Activated CD4-positive, alpha-beta T cell treated with anti-CD3 and anti-CD28 coated beads, Interleukin-2, amount 50 U/mL, for 1 hour (primary cell): ENCODE results near the gene ADCK1.
"Not testable (repeated sequence)": the region's sequence is repeated elsewhere in the genome, so short reads cannot be mapped to it uniquely, and the experiment has no call there.

ENCODE experiments used
- DNase-seq: peaks from one replicate; pipeline ENCODE4 v3.0.0-alpha.2; 2020

ADCK1 gene

DNA sequence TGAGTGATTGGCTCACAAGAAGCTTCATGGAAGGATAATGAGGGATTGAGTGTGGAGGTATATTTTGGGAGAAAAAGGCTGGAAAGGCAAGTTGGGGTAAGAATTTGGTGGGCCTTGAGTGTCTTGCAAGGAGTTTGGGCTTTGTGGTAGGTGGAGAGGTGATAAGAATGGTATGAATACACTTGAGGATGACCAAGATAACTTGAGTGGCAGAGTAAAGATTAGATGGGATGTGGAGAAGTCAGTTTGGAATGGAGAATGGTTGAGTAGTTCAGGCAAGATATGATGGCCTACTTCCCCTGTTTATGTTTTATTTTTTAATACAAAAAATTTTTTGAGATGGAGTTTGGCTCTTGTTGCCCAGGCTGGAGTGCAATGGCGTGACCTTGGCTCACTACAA is 9.1 kb downstream of the ADCK1 start:
- DNase-seq: no peak

DNA sequence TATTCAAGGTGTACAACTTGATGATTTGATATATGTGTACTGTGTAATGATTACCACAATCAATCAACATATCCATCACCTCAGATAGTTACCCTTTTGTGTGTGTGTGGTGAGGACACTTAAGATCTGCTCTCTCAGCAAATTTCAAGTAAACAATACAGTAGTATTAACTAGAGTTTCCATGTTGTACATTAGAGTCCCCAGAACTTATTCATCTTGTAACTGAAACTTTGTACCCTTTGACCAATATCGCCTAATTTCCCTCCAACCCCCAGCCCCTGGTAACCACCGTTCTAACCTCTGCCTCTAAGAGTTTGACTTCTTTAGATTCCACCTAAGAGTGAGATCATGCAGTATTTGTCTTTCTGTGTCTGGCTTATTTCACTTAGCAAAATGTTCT is 12.1 kb downstream of the ADCK1 start:
- no peak for DNase-seq

DNA sequence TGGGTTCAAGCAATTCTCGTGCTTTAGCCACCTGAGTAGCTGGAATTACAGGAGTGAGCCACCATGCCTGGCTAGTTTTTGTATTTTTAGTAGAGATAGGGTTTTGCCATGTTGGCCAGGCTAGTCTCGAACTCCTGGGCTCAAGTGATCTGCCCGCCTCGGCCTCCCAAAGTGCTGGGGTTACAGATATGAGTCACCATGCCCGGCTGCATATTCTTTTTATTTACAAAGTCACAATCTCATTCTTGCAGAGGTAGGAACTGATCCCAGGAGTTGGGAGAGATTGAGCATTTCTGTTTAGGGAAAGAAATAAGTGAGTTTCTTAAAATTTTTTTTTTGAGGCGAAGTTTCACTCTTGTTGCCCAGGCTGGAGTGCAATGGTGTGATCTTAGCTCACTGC is 12.8 kb downstream of the ADCK1 start:
- DNase-seq: not testable (repeated sequence)

DNA sequence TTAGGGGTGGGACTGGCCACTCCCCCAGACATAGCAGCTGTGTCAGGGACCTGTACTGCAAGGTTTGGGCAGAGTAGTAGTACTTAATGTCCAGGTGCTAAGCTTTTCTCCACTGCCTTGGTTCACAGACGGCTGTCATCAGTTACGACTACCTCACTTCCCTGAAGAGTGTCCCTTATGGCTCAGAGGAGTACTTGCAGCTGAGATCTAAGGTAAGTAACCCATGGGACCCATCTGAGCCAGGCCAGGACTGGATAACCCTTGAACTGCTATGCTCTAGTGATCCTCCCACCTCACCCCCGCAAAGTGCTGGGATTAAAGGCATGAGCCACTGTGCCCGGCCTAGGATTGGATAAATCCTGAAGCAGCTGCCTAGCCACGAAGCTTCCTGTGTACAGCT is 22.4 kb downstream of the ADCK1 start:
- DNase-seq: no peak

DNA sequence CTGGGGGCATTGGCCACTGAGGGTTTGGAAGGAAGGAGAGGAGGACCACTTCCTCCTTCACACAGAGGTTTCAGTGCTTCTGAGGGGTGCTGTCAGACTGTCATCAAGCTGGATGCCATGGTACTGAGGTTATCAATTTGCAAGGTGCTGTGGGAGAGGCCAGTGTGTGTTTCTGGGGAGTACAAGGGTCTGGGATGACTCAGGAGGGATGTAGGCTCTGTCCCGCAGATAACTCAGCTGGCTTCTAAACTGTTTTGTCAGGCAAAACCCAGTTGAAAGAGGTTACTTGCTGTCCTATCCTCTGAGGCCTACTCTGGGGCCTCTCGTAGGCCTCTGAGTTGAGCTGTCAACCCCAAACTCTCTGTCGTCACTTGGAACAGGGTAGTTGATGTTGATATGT is 22.8 kb downstream of the ADCK1 start:
- DNase-seq: no peak

DNA sequence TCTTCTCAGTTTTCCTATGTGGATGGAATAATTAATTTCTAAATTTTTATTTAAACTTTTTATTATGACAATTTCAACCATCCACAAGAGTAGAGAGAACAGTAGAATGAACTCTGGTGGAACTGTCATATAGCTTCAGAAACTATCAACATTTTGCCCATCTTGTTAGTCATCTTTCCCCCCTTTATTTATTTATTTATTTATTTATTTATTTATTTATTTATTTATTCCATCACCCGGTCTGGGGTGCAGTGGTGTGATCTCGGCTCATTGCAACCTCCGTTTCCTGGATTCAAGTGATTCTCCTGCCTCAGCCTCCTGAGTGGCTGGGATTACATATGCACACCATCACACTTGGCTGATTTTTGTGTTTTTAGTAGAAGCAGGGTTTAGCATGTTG is 23.5 kb downstream of the ADCK1 start:
- DNase-seq: no peak

DNA sequence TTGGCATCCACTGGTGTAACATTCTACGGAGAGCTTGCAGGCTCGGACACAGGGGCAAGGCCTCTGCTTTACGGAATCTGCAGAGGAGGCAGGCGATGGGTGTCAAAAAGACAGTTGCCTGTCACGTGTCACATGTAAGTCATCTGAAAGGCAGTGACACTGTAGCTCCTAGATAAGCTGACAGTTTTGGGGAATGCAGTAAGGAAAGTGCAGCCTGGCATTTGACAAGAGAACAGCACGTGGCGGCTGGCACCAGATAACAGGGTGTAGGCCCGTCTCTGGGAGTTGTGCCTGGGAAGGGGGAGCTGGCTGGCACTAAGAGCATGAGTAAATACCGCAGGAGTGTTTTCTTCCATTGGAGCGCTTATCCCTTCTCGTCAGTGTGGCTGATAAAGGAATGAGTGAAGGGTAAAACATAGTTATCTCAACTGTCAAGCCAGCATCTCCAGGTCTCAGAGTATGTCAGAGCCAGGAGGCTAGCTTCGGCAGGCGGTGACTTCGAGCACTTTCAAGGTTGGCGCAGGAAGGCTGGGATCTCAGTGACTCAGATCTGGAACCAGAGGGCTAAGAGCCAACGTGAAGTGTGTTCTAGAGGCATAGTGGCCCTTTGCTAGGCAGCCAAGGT is 26.1 kb downstream of the ADCK1 start:
- DNase-seq: no peak

DNA sequence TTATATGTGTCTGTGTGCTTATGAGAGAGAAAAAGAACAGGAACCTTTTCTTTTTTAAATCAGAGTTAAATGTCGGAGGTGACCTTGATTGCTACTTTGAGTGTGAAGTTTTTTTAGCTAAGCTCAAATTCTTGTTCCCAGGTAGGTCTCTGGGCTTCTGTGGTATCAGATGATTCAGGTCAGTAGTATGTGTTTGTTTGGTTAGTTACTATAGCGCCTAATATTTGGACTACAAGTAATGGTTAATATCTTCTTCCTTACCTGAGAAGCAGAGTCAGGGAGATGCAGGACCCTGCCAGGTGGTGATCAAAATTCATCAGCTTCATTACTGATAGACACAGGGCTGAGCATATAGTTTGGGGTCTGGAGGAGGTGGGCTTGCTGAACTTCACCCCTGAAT is 30.8 kb downstream of the ADCK1 start:
- DNase-seq: no peak

DNA sequence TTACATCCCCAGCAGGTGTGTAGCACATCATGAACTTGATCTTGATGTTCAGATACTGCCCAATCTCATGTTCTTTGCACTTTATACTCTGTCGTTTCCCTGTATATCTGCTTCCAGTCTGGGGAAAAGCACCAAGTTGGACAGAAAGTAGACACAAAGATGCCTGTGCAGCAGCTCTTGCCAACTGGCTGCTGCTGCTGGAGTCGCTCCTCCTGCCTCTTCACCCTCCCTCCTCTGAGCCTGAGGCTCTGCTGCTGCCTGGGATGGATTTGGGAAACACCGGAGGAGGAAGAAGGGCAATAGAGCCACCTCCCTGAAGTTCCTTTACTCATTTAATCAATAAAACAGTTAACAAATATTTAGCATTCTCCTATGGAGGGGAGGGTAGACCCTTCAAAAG is 32.4 kb downstream of the ADCK1 start:
- DNase-seq: no peak

DNA sequence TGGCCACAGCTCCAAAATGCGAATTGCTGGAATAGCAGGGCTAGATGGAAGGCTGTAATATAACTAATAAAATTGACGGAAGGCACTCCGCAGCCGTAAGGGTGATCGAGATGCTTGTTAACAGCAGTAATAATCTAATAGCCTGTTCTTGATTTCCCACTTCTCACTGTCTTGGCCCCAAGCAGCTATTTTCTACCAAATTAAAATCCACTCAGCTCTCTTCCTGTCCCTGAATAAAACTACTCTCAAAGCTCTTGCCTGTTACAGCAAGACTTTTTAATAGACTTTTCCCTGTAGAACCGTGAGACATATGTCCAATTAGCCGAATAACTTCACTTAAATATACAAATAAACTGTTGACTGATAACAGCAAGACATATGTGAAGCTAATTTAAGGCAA is 38.0 kb downstream of the ADCK1 start:
- DNase-seq: no peak

DNA sequence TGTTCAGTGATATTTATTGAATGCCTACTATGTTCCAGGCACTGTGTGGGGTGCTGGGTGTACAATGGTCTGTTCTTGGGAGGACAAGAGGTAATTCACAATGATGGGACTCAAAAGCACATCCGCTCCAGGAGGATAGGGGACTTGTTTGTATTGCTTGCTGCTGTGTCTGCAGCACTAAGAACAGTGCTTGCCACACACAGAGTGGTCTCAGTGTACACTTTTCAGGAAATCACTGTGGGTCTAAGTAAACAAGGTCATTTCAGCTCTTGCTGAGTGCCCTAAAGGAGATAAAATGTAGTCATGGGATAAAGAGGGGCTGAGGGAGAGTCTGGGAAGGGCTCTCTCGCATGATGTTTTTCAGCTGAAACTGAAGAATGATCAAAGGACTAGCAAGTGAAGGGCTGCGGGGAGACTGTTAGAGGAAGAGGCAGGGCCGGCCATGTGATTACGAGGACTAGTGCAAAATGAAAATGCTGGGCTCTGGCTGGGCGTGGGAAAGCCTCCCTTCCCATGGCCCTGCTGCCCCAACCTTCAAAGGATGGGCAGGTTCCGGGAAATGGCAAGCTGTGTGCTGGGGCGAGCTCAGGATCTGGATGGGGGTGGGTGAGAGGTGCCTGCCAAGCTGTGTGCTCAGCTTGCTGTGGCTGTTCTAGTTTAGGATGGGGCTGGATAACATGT is 39.1 kb downstream of the ADCK1 start:
- no peak for DNase-seq

DNA sequence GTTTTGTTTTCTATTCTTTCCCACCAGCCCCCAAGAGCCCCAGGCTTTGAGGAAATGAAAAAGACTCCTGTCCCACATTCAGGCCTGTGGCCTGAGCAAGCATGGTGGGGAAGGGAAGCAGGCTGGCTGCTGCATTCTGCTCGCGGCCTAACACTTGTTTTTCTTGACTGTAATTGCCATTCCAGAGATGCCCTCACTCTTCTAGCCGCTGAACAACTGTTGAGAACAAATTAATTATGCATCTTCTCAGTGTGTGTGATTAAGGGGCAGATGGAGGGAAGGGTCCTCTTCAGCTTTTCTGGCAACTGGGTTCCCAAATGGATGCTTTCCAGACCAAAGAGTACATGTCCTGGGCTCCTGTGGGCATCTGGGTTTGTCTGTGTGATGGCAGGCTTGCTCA is 43.3 kb downstream of the ADCK1 start:
- no peak for DNase-seq

DNA sequence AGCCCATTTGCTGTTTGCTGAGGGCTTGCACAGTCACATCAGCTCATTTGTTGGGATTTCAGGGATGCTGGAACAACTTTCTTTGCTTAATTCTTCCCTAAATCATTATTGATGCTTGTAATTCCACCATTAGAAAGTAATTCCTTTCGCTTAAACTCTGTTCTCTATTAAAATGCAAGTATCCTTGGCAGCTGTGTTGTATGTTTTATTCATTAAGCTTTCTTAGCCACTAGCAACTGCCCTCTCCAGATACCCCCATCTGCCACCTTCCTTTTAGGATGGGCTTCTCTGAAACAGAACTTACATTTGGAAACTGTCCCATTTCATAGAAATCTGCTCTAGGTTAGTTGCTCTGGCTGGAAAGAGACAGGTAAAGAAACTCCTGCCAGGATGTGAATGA is 43.7 kb downstream of the ADCK1 start:
- DNase-seq: no peak

DNA sequence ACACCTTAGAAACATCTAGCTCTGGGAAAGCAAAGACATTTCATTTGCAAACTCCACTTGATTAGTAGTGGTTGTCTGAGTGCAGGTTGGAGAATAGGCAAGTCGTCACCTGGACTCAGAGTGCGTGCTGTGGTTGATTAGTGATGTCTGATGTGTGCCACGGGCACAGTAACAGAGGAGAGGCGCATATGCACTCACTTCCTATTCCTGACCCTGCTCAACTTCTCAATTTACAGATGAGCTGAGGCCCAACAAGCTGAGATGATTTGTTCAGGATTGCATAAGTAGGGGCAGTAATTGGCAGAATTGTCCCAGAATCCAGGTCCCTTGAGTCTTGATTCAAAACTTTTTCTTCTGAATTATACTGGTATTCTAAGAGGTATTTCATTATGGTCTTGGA is 44.9 kb downstream of the ADCK1 start:
- no peak for DNase-seq

DNA sequence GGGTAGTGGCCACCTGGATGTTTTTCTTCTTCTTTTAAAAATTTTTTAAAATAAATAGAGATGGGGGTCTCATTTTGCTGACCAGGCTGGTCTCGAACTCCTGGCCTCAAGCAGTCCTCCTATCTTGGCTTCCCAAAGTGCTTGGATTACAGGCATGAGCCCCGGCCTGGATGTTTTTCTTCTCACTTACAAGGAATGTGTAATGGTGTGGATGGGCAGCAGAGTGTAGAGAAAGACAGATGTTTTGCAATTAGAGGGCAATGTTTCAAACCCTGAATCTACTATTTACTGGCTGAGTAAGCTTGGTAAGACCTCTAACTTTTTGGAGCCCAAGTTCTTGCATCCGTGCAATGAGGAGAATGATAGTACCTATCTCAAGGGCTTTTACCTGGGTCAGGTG is 48.1 kb downstream of the ADCK1 start:
- no peak for DNase-seq

DNA sequence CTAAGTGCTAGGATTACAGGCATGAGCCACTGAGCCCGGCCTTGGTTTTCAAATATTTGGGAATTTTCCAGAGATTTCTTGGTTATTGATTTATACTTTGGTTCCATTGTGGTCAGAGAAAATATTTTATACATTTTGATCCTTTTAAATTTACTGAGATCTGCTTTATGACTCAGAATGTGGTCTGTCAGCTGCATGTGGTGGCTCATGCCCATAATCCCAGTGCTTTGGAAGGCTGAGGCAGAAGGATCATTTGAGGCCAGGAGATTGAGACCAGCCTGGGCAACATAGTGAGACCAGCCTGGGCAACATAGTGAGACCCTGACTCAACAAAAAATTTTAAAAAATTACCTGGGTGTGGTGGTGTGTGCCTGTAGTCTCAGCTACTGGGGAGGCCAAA is 49.8 kb downstream of the ADCK1 start:
- DNase-seq: no peak

DNA sequence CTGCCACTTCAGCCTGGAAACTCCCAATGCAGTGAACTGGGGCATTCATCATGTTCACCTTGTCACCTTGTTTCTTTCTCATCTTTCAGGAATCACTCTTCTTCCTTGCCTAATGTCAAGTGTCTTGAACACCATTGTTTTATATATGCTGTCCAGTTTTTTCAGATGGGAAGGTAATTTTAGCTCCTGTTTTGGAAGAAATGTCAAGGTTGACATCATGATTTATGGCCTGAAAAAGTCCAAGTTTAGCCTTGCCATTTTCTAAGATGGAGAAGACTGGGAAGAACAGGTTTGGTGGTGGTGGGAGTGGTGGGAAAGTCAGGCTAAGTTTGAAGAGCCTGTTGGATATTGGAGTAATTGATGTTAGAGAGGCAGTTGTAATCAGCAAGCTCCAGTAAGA is 54.0 kb downstream of the ADCK1 start:
- no peak for DNase-seq

DNA sequence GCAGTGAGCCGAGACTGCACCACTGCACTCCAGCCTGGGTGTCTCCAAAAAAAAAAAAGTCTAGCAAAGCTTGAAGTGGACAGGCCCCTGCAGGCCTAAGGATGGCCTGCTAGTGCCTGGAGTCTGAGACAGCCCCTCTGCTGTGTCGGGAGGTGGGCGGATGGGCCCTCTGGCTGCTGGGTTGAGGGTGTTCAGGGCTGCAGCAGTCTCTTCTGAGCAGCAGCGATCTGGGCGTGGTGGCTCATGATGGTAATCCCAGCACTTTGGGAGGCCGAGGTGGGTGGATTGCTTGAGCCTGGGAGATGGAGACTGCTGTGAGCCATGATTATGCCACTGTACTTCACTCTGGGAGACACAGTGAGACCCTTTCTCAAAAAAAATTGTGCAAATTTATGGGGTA is 57.0 kb downstream of the ADCK1 start:
- no peak for DNase-seq

DNA sequence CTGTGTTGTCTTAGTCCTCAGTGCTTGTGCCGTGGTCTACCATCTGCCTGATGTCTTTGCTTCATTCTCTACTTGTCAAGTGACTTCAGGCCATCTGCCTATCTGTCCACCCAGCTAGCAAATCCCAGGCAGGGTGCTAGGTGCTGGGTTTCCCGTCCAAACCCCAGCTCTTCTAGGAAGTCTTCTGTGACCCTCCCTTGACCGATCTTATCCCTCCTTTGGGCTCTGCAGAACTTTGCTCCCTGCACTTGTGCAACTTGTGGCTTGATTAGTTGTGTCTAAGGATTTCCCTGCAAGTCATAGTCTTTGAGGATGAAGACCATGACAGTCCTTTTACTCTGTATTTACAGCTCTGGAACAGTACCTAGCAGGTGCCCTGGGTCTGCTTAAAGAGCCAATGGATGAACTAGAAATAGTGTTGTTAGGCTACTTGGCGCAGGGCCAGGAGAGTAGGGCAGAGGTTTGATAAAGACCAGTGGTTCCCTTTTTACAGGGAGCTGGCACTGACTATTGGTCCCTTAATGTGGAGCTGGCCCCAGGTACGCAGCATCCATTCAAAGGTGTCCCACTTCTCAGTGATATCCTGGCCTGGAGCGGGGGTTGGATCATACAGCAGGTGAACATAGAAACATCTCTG is 60.1 kb downstream of the ADCK1 start:
- no peak for DNase-seq

DNA sequence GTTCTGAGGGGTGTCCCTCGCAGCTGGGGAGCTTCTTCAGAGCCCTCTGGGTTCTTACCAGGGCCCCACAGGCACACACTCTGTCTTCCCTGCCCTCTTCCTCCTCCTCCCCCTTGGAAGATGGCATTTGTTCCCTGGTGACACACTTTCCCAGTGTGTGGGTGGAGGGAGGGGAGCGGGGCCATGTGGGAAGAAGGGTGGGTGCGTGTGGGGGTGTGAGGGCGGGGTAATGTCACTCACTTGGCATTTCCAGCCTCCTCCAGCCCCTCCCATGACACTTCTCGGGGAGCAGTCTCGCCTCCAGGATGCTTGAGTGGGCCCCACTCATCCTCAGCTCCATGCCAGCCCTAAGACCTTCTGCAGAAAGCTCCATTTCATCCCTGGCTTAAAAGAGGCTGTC is 61.3 kb downstream of the ADCK1 start:
- no peak for DNase-seq

DNA sequence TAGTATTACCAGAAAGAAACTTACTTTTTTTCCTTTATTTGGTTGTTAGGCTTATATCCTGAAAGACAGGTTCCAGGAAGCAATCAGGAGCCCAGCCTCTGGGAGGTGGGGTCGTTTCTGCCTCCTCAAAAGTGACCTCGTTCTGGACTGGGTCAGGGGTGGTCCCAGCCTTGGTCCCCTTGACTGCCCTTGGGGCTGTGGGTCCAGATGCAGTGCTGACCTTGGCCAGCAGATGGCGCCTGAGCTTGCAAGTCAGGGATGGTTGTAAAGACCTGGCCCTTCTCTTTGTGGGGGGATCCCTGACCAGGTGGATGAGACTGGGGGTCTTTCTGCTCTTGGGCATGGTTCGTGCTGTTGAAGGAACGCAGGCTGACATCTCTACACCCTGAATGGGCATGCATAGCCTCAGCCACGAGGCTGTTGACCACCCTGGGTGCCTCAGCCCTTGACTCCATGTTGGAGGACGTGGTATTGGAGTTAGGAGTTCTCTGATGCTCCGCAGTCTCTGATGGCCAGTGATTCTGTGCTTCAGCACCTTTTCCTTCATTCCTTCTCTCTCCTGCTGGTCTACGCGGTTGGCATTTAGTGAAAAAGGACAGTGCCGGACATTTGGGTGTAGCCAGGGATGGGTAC is 62.4 kb downstream of the ADCK1 start:
- DNase-seq: peak; percentile 70

DNA sequence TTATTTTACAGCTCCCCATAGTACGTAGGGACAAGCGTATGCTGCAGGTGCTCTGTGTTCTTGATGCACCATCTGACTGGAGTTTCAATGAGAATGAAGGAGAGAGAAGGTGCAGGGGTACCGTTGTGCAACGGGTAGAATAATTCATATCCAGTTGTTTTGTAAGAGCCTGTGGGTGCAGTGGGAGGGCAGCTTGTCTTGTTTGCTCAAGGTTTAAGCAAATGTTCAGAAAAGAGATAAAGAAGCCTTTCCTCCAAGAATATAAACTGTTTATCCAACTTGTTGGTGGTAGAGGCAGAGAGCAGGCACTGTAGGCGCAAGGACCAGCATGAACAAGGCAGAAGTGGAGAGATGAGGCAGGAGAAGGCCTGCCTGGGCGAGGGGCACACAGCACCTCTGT is 64.2 kb downstream of the ADCK1 start:
- no peak for DNase-seq

DNA sequence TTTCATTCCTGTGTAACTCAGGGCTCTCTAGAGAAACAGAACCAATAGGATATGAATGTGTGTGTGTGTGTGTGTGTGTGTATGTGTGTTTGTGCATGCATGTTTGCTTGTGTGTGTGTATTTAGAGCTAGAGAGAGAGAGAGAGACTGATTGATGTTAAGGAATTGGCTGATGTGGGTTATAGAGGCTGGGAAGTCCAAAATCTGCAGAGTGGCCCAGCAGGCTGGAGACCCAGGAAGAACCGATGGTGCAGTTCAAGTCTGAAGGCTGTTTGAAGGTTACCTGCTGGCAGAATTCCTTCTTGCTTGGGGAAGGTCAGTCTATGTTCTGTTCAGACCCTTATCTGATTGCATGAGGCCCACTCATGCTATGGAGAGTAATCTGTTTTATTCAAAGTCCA is 64.7 kb downstream of the ADCK1 start:
- DNase-seq: no peak

DNA sequence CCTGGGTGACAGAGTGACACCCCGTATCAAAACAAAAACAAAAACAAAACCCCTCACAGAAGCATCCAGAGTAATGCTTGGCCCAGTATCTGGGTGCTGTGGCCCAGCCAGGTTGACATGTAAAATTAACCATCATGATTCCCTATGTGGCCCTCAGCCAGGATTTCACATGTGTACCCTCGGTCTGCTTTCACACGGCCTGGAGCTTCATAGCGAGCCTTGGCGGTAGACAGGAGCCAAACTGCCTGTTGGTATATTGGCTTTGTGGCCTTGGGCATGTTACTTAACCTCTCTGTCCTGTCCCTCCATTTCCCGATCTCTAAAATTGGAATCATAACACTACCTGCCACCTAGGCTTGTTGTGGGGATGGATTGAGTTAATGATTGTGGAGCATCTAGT is 65.5 kb downstream of the ADCK1 start:
- DNase-seq: no peak
